AG10803 (cell line): ENCODE data around the gene KLHL29.
A peak's percentile ranks its signal among the peaks of the same experiment; 100 is the strongest.

Experiments
- DNase-seq: peaks from one replicate; pipeline ENCODE4 v3.0.0; 2010; ENCODE audit warnings: low read depth
- H3K4me3 ChIP-seq: 2 replicates; pipeline ENCODE4 v1.5.1; 2011; ENCODE audit warnings: mild to moderate bottlenecking, low read length, control low read depth
- TF ChIP-seq, protein P1 (sequence below): conservative IDR thresholded peaks from 2 replicates; pipeline ENCODE4 v1.5.1; 2011; ENCODE audit warnings: mild to moderate bottlenecking, low read length, control low read depth, inconsistent platforms

The KLHL29 gene

DNA sequence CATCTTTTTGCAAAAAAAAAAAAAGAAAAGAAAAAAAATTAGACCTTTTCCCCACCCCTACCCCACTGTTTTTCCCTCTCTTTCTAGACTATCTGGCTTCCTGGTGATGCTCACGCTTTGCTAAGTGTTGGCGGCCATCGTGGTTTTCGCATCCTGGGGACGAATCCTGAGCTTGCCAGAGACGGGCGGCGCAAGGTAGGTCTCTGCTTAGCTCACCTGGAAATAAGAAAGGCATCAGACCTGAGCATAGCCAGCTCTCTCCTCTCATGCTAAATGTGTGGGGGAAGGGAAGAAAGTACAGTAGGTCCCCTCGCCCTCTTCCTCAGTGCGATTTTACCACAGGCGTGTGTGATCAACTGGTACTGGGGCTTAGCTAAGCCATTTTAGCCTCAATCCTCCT is 90.5 kb downstream of the KLHL29 start:
- DNase-seq = no peak
- TF ChIP-seq, protein P1, sequence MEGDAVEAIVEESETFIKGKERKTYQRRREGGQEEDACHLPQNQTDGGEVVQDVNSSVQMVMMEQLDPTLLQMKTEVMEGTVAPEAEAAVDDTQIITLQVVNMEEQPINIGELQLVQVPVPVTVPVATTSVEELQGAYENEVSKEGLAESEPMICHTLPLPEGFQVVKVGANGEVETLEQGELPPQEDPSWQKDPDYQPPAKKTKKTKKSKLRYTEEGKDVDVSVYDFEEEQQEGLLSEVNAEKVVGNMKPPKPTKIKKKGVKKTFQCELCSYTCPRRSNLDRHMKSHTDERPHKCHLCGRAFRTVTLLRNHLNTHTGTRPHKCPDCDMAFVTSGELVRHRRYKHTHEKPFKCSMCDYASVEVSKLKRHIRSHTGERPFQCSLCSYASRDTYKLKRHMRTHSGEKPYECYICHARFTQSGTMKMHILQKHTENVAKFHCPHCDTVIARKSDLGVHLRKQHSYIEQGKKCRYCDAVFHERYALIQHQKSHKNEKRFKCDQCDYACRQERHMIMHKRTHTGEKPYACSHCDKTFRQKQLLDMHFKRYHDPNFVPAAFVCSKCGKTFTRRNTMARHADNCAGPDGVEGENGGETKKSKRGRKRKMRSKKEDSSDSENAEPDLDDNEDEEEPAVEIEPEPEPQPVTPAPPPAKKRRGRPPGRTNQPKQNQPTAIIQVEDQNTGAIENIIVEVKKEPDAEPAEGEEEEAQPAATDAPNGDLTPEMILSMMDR = no peak
- no peak overlapping the region for H3K4me3 ChIP-seq

DNA sequence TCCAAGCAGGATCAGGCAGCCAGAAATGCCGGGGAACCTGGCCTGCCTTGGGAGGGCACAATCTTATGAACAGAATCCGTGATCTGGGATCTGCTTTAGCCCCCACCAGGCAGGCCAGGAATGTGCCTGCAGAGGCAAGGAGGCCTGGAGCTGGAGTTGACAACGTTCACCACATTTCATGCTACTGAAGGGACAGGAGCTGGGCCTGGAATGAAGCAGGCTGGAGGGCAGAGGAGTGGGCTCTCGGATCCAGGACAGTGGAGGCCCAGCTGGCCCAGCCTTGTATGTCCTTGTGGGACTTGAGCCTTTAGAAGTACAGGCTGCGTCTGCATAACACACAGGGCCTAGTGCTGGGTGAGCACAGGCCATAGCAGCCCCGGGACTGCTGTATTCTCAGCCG is 91.8 kb downstream of the KLHL29 start:
- H3K4me3 ChIP-seq = no peak overlapping the region
- TF ChIP-seq, protein P1 = no peak
- no peak for DNase-seq

DNA sequence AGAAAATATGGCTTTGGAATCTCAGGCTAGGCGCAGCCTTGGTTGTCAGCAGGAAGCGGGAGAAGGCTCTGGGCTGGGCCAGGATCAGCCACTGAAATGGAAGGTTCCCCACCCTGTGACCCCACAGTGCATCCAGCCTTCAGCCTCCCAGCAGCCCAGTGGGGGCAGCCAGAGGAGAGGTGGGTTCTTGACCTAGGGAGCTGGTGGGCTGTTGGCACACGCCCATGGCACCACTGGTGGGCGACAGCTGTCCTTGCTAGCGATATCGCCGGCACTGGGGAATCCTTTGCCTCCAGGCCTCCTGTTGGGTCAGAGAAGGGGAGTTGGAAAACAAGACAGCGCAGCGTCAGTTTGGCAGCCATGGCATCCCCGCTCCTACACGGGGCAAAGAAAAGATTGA is 92.4 kb downstream of the KLHL29 start:
- no peak for DNase-seq
- no peak overlapping the region for H3K4me3 ChIP-seq
- TF ChIP-seq, protein P1 = no peak

DNA sequence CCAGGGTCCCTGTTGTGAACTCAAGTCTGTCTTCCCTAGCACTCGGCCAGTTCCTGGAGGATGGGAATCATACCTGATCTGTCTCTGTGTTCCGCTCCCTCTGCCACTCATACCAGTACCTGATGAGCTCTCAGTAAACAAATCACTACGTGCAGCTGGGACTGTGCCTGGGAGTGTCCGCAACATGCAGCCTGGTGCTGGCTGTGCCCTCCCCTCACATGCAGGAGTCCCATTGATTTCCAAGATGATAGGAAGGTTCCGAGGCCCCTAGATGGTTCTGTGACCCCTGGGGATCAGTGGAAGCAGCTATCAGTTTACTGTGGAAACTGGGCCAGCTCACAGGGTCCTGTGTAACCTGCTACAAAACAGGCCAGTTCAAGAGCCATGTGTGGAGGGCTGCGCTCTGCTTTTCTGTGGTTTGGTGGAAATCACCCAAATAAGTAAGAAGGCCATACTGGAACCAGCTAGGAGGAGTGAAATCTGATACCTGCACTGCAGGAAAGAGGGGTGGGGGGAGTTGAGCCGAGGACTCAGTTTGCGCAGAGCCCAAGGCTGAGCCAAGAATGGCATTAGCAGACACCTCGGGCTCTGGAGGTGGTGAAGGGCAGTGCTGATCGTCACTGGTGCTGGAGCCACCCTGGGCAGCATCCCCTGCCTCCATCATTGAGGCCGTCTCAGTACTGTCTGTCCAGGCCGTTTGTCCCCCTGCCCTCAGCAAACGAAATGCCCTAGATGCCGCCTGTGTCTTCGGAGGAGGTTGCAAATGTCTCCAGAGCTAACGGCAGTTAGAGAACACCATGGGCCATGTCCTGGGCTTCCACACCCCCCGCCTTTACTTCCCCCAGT is 93.3 kb downstream of the KLHL29 start:
- H3K4me3 ChIP-seq = no peak overlapping the region
- DNase-seq = no peak
- TF ChIP-seq, protein P1 = no peak

DNA sequence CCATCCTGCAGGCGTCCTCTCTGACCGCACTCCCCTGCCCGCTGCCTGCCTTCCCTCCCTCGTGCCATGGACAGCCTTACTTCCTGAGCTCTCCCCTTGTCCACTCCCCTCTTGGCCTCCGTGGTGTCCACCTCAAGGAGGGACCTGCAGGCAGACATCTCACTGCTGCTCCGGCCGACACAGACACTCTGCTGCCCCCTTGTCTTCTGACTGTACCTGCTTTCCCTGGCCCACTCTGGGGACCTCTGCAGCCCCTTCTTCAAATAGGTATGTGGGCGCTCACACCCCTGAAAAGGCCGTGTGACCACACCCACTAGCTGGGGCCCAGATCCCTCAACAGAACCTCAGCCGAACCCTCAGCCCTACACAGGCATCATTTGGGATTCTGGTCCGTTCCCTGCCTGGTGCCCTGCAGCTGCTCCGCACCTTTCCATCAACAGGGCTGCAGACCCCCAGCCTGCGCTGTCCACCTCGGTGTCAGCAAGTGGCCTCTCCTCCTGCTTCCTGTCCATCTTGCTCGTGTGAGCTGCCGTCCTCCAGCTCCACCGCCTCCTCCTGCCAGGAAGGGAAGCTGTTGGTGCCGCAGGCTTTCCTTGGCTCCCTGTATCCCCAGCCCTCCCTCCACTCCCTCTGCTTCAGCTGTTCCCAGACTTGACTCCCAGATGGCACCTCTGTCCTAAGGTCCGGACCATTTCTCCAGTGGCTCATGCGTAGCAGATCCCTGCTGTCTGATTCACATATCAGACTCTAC is 94.1 kb downstream of the KLHL29 start:
- TF ChIP-seq, protein P1 = no peak
- no peak overlapping the region for H3K4me3 ChIP-seq
- no peak for DNase-seq

DNA sequence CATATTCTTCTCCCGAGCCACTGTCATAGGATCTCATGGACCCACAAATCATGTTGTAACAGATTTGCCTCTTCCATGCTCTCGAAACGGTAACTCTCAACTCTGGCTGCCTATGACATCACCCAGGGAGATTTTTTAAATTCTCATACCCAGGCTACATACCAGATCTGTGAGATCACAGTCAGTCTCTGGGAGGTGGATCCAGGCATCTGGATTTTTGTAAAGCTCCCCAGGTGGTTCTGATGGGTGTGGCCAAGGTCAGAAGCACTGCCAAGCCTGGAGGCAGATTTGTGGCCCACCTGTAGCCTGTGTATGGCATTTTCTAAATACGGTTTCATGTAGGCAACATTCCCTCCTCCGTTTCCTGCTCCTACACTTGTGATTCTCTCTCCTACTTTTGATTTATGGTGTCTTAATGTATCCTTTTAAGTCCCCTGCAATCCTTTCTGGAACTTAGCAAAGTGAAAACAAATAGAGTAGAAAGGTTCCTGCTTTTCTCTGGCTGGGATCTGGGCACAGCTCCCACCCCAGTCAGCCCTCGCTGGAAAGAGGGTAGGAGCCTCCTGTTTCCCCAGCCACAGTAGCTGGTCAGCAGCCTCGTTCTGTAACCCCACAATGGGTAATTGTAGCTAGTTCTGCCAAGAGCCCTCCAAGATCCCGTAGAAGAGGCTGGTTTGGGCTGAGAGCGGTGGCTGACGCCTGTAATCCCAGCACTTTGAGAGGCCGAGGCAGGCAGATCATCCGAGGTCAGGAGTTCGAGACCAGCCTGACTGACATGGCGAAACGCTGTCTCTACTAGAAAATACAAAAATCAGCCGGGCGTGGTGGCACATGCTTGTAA is 96.2 kb downstream of the KLHL29 start:
- peak; percentile 86 for DNase-seq
- TF ChIP-seq, protein P1 = no peak
- no peak overlapping the region for H3K4me3 ChIP-seq
